CD8-positive, alpha-beta memory T cell (primary cell): ENCODE measurements around the gene FAM114A1. TPM values are rescaled to one million over a fixed set of nuclear protein-coding genes. Genes with fewer than 3 reads are reported as not detected.

ENCODE experiments used
- CTCF ChIA-PET: fragments of 350-600 bp; sonication (Branson Sonifier 250); formaldehyde crosslinking; loops from one replicate; lab custom pipeline; 2021; ENCODE audit warnings: antibody characterized with exemption; lab: Charles Lee
- POLR2A ChIA-PET: fragments of 350-600 bp; sonication (Branson Sonifier 250); formaldehyde crosslinking; loops from one replicate; lab custom pipeline; 2021; ENCODE audit warnings: antibody characterized with exemption; lab: Charles Lee
- DNase-seq, 5 donors: peaks; one replicate each; pipeline versions ENCODE4 v3.0.0 to v3.0.0-alpha.2; 2020 to 2022; ENCODE audit warnings: mixed read lengths in 1 of 5
- H3K27ac ChIP-seq: one replicate; pipeline ENCODE4 v1.7.0; 2013; ENCODE audit warnings: low read depth, mild to moderate bottlenecking, low read length, moderate library complexity
- H3K27me3 ChIP-seq: 2 replicates; pipeline ENCODE4 v1.7.0; 2013; ENCODE audit warnings: low read length, mild to moderate bottlenecking; ENCODE audit not compliant: insufficient read depth, poor library complexity, severe bottlenecking
- H3K36me3 ChIP-seq: 2 replicates; pipeline ENCODE4 v1.7.0; 2013; ENCODE audit warnings: mild to moderate bottlenecking, low read length, moderate library complexity; ENCODE audit not compliant: insufficient read depth
- H3K4me1 ChIP-seq: 2 replicates; pipeline ENCODE4 v1.7.0; 2013; ENCODE audit warnings: mild to moderate bottlenecking, low read length, moderate library complexity; ENCODE audit not compliant: insufficient read depth
- H3K4me3 ChIP-seq: 2 replicates; pipeline ENCODE4 v1.7.0; 2013; ENCODE audit warnings: mild to moderate bottlenecking, low read length
- H3K9me3 ChIP-seq: 2 replicates; pipeline ENCODE4 v1.7.0; 2013; ENCODE audit warnings: mild to moderate bottlenecking, low read length
- H3K27ac Mint-ChIP-seq, 8 donors: one replicate each; pipeline ENCODE4 v1.8.0; 2020 to 2021; ENCODE audit warnings: mixed read lengths in 8 of 8, mild to moderate bottlenecking in 6 of 8, inconsistent platforms in 3 of 8, moderate library complexity in 3 of 8
- H3K27me3 Mint-ChIP-seq, 2 donors: one replicate each; pipeline ENCODE4 v1.8.0; 2020 to 2021; ENCODE audit warnings: mixed read lengths in 2 of 2, mild to moderate bottlenecking in 1 of 2, moderate library complexity in 1 of 2
- H3K36me3 Mint-ChIP-seq, 3 donors: one replicate each; pipeline ENCODE4 v1.8.0; 2020 to 2021; ENCODE audit warnings: mixed read lengths in 3 of 3, inconsistent platforms in 1 of 3, mild to moderate bottlenecking in 1 of 3
- H3K4me1 Mint-ChIP-seq, 3 donors: one replicate each; pipeline ENCODE4 v1.8.0; 2020 to 2021; ENCODE audit warnings: mixed read lengths in 3 of 3, inconsistent platforms in 1 of 3, mild to moderate bottlenecking in 1 of 3
- H3K4me3 Mint-ChIP-seq, 7 donors: one replicate each; pipeline ENCODE4 v1.8.0; 2020 to 2021; ENCODE audit warnings: mixed read lengths in 7 of 7, mild to moderate bottlenecking in 6 of 7, moderate library complexity in 4 of 7, inconsistent platforms in 2 of 7
- H3K9me3 Mint-ChIP-seq, 5 donors: one replicate each; pipeline ENCODE4 v1.8.0; 2020 to 2022; ENCODE audit warnings: mixed read lengths in 5 of 5, mild to moderate bottlenecking in 3 of 5, moderate library complexity in 2 of 5, inconsistent platforms in 1 of 5
- polyA plus RNA-seq: library from polyadenylated mRNA; unstranded; fragments of 300-500 nt; fragmentation: Illumina TruSeq; gene quantifications from one replicate; pipeline ENCODE4 v1.2.3, GENCODE V29; 2021
- total RNA-seq, 2 experiments: library from RNA; stranded (reverse); gene quantifications; one replicate each; pipeline ENCODE4 v1.2.3, GENCODE V29; 2021

Gene FAM114A1
- total and polyA plus RNA-seq, 3 experiments from 2014 or later = 0.31 TPM; not detected in 2

DNA sequence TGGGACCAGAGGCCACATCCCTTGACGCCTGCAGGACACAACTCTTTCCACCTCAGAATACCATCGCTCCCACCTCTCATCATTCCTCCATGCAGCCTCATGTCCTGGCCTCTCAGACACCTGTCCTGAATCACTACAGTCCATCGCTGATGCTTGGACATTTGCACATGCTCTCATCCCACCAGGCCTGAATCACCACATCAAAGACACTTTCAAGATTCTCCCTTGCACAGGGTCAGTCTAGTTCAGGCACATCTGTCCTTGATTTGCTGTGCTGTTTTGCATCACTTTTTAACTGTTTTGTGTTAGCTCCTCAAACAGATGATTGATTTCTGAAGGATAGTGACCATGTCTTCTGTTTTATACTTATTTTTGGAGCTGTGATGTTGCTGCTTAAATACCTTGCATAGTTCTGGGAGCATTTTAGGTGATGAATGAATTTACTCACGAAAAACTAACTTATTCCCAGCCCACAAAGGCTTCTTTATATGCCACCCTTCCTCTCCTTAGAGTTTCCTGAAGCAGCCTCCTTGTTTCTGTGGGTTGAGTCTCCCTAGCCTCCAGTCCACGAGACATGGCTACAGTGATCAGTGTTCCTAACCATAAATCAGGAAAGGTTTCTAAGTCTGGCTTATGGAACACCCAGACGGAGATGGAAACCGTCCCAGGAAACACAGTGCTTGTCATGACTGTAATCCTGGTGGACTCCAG lies 2.6 kb downstream of the FAM114A1 start:
- H3K36me3 Mint-ChIP-seq = peaks cover 0 to 2% (median 0%) of the 10 kb centered on the region in 3 donors
- H3K4me1 Mint-ChIP-seq = peaks cover 3 to 8% (median 7%) of the 10 kb centered on the region in 3 donors
- ChIA-PET POLR2A (no interaction called here), CTCF (interaction anchor here (1.5 kb wide), 1 partner anchor 111 kb away, joined by 5 read pairs; no protein-coding TSS in a partner anchor)
- H3K36me3 ChIP-seq = no peaks in the 10 kb centered on the region
- no peaks in the 10 kb centered on the region for H3K9me3 ChIP-seq
- no peaks in the 10 kb centered on the region for H3K4me1 ChIP-seq
- H3K27me3 ChIP-seq = peaks cover 5% of the 10 kb centered on the region
- H3K9me3 Mint-ChIP-seq = peaks cover 0 to 2% (median 0%) of the 10 kb centered on the region in 5 donors
- peak overlapping the region in 1 of 7 donors; percentile 16 for H3K4me3 Mint-ChIP-seq
- peaks cover 15 to 47% of the 10 kb centered on the region in 2 donors for H3K27me3 Mint-ChIP-seq
- no peak for DNase-seq
- no peak overlapping the region for H3K4me3 ChIP-seq
- no peak overlapping the region for H3K27ac Mint-ChIP-seq
- H3K27ac ChIP-seq = no peak overlapping the region

DNA sequence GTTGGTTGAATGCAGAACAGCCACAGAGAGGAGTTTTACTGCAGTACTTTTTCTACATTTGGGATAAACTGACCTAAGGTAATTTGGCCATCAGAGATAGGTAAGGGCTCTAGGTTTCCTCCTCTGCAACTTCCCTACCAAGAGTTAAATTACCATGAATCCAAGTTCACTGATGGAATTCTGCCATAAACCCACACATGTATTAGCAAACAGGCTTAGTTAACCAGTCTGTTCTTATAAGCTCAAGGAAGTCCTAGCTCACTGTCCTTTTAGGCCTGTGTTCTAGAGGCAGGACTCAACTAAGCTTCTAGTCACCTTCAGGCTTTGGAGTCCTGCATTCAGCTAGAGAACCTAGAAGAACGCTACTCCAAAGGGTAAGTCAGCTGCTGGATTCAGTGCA lies 4.0 kb downstream of the FAM114A1 start:
- Mint-ChIP-seq H3K9me3 (peaks cover 0 to 2% (median 0%) of the 10 kb centered on the region in 5 donors), H3K27ac (no peak overlapping the region), H3K4me3 (no peak overlapping the region), H3K4me1 (peaks cover 3 to 8% (median 7%) of the 10 kb centered on the region in 3 donors), H3K36me3 (peaks cover 0 to 2% (median under 1%) of the 10 kb centered on the region in 3 donors), H3K27me3 (peaks cover 13 to 52% of the 10 kb centered on the region in 2 donors)
- H3K9me3 ChIP-seq = no peaks in the 10 kb centered on the region
- no peak overlapping the region for H3K4me3 ChIP-seq
- no peaks in the 10 kb centered on the region for H3K36me3 ChIP-seq
- peaks cover 5% of the 10 kb centered on the region for H3K27me3 ChIP-seq
- no peaks in the 10 kb centered on the region for H3K4me1 ChIP-seq
- CTCF ChIA-PET = interaction anchor here (1.0 kb wide), 1 partner anchor 15 kb away, joined by 3 read pairs; no protein-coding TSS in a partner anchor
- H3K27ac ChIP-seq = no peak overlapping the region
- DNase-seq = no peak
- POLR2A ChIA-PET = no interaction called here

DNA sequence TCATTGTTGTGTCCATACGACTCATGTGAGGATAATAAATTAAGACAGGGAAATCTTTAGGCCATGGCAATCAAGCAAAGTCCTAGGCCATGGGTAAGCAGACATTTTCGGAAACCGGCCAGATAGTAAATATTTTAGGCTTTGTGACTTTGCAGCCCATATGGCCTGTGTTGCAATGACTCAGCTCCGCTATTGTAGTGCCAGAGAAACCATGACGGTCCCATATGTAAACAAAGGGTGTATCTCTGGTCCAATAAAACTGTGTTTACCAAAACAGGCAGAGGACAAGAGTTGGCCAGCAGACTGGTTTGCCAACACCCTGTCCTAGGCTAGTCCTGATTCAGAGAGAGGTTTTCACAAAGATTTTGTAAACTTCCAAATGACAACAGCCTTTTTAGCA lies 5.0 kb downstream of the FAM114A1 start:
- peaks cover 15 to 49% of the 10 kb centered on the region in 2 donors for H3K27me3 Mint-ChIP-seq
- ChIA-PET CTCF (interaction anchor here (1.3 kb wide), 1 partner anchor 113 kb away, joined by 3 read pairs; no protein-coding TSS in a partner anchor), POLR2A (no interaction called here)

DNA sequence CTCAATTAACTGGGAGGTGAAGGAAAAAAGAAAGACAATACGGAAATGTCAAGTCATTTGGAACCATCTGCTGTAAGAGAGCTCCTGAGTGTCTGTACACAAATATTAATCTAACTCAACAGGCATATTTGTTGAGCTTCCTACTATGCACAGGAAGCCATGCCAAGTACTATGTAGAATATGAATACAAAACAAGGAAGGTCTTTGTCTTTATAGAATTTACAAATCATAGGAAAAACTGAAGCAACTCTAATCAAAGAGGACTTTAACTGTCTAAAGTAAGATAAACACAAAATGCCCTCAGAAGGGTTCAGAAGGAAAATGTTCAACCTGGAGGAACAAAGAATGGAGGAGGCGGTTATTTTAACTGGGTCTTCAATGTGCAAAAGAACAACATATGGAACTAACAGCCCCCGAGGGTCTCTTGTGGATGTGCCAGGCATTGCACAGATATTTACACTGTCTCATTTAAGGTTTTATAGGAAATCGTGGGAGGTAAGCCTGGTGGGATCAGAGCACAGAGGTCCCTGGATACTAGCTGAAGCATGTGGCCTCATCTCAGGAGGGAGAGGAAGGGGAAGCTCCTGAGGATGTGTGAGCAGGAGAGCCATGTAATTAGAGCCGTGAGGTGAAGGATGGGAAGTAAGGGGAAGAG lies 5.8 kb downstream of the FAM114A1 start:
- Mint-ChIP-seq H3K4me1 (peaks cover 0 to 2% (median 2%) of the 10 kb centered on the region in 3 donors), H3K27me3 (peaks cover 12 to 50% of the 10 kb centered on the region in 2 donors), H3K4me3 (no peak overlapping the region), H3K36me3 (peaks cover 0 to 4% (median 2%) of the 10 kb centered on the region in 3 donors), H3K9me3 (peaks cover 0 to under 1% (median 0%) of the 10 kb centered on the region in 5 donors), H3K27ac (peak overlapping the region in 1 of 8 donors; percentile 1)
- Histone ChIP-seq H3K36me3 (no peaks in the 10 kb centered on the region), H3K27me3 (no peaks in the 10 kb centered on the region), H3K9me3 (no peaks in the 10 kb centered on the region), H3K4me1 (no peaks in the 10 kb centered on the region), H3K4me3 (no peak overlapping the region), H3K27ac (no peak overlapping the region)
- CTCF ChIA-PET = interaction anchor here (1.3 to 1.4 kb wide), 2 partner anchors 13 to 114 kb away, joined by 3 to 6 read pairs; no protein-coding TSS in a partner anchor
- DNase-seq = no peak
- POLR2A ChIA-PET = no interaction called here

More for the DNA sequence above, 5.0 kb downstream of the FAM114A1 start:
- Mint-ChIP-seq H3K4me3 (no peak overlapping the region), H3K36me3 (peaks cover 0 to 4% (median 2%) of the 10 kb centered on the region in 3 donors), H3K9me3 (peaks cover 0 to 2% (median 0%) of the 10 kb centered on the region in 5 donors), H3K27ac (no peak overlapping the region), H3K4me1 (peaks cover 0 to 4% (median 3%) of the 10 kb centered on the region in 3 donors)
- H3K9me3 ChIP-seq = no peaks in the 10 kb centered on the region
- DNase-seq = no peak
- H3K36me3 ChIP-seq = no peaks in the 10 kb centered on the region
- H3K27me3 ChIP-seq = no peaks in the 10 kb centered on the region
- no peak overlapping the region for H3K27ac ChIP-seq
- H3K4me3 ChIP-seq = no peak overlapping the region
- H3K4me1 ChIP-seq = no peaks in the 10 kb centered on the region

DNA sequence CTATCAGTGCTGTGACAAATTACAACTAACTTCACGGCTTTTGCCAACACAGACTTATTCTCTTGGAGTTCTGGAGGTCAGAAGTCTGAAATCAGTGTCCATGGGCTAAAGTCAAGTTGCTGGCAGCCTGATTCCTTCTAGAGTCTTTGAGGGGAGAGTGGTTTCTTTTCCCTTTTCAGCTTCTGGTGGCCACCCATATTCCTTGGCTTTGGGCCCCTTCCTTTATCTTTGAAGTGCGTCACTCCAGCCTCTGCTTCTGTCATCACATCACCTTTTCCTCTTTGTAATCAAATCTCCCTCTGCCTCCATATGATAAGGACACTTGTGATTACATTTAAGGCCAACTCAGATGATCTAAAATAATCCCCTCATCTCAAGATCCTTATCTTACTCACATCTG lies 9.0 kb downstream of the FAM114A1 start:
- ChIA-PET POLR2A (no interaction called here), CTCF (interaction anchor here (1.6 kb wide), 1 partner anchor 26 kb away, joined by 3 read pairs; no protein-coding TSS in a partner anchor)
- Mint-ChIP-seq H3K36me3 (peaks cover 0 to 4% (median 0%) of the 10 kb centered on the region in 3 donors), H3K4me3 (no peak overlapping the region), H3K27me3 (peaks cover 9 to 48% of the 10 kb centered on the region in 2 donors), H3K4me1 (no peaks in the 10 kb centered on the region), H3K27ac (no peak overlapping the region), H3K9me3 (no peaks in the 10 kb centered on the region)
- H3K9me3 ChIP-seq = no peaks in the 10 kb centered on the region
- H3K27ac ChIP-seq = no peak overlapping the region
- no peak for DNase-seq
- H3K4me1 ChIP-seq = no peaks in the 10 kb centered on the region
- H3K27me3 ChIP-seq = no peaks in the 10 kb centered on the region
- H3K4me3 ChIP-seq = no peak overlapping the region
- H3K36me3 ChIP-seq = no peaks in the 10 kb centered on the region

DNA sequence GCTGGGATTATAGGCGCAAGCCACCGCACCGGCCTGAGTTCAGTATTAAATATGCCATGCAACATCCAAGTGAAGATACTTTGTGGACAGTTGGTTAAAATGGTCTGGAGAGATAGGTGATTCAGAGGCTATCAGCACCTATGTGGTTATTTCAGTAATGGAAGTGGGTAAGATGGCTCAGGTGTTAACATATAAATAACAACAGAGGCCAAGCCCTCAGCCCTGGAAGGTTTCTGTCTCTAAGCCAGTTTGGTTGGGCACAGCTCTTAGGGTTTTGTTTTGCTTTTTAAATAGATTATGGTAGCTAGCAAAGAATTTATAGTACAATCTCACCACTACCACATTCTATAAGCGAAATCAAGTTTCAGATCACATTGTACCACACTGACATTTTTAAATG lies 16.6 kb downstream of the FAM114A1 start:
- Histone ChIP-seq H3K9me3 (no peaks in the 10 kb centered on the region), H3K36me3 (no peaks in the 10 kb centered on the region), H3K4me1 (no peaks in the 10 kb centered on the region), H3K27ac (no peak overlapping the region), H3K27me3 (no peaks in the 10 kb centered on the region), H3K4me3 (no peak overlapping the region)
- Mint-ChIP-seq H3K4me3 (no peak overlapping the region), H3K4me1 (peaks cover 4% of the 10 kb centered on the region in 3 donors), H3K9me3 (no peaks in the 10 kb centered on the region), H3K27me3 (peaks cover 0 to 5% of the 10 kb centered on the region in 2 donors), H3K36me3 (no peaks in the 10 kb centered on the region), H3K27ac (no peak overlapping the region)
- ChIA-PET CTCF (interaction anchor here (3.7 kb wide), 1 partner anchor 18 kb away, joined by 9 read pairs; no protein-coding TSS in a partner anchor), POLR2A (no interaction called here)
- no peak for DNase-seq

DNA sequence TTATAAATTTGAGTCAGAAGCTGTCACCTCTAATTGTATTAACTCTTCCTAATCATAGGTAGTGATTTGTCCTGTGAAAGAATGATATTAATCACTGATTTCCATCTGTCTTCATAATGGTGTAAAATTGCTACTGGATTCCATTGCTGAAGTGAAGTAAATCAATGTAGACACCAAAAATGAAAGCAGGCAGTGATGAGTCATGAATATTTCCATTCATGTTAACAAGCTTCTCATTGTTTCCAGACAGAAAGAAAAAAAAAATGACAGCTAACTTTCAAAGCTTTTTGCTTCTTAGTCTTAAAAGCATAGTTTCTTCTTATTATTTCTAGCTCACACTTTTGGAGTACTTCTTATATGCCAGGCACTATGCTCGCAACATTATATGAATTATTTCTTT lies 21.5 kb downstream of the FAM114A1 start:
- H3K9me3 ChIP-seq = no peaks in the 10 kb centered on the region
- no peaks in the 10 kb centered on the region for H3K36me3 Mint-ChIP-seq
- peak overlapping the region in 2 of 7 donors; percentile 22 to 44 for H3K4me3 Mint-ChIP-seq
- no peak overlapping the region for H3K4me3 ChIP-seq
- no peak overlapping the region for H3K27ac ChIP-seq
- H3K27ac Mint-ChIP-seq = peak overlapping the region in 3 of 8 donors; percentile 35 to 64 (median 38)
- DNase-seq = no peak
- CTCF ChIA-PET = interaction anchor here (0.9 to 2.2 kb wide), 6 partner anchors 8 to 246 kb away, joined by 3 to 7 read pairs (median 4); no protein-coding TSS in a partner anchor
- H3K36me3 ChIP-seq = no peaks in the 10 kb centered on the region
- no peaks in the 10 kb centered on the region for H3K27me3 ChIP-seq
- no peaks in the 10 kb centered on the region for H3K9me3 Mint-ChIP-seq
- POLR2A ChIA-PET = no interaction called here
- H3K4me1 ChIP-seq = no peaks in the 10 kb centered on the region
- H3K4me1 Mint-ChIP-seq = peaks cover 7 to 11% (median 7%) of the 10 kb centered on the region in 3 donors
- peaks cover 0 to under 1% of the 10 kb centered on the region in 2 donors for H3K27me3 Mint-ChIP-seq
